IMR-90 (cell line): ENCODE data around the gene COPZ1. TPM values are rescaled to one million over a fixed set of nuclear protein-coding genes. Genes with fewer than 3 reads are reported as not detected.

ENCODE experiments used
- ATAC-seq: fragments of 200-7000 bp; cut with Tn5 transposase; 2 replicates; pipeline ENCODE4 v1.9.1; 2020; ENCODE audit warnings: low read depth, mild to moderate bottlenecking, moderate library complexity
- BruUV-seq: library from RNA; stranded (reverse); fragments of 400-500 nt; replicated peaks from 2 replicates; lab custom pipeline; 2021; lab: Mats Ljungman, UMichigan
- CTCF ChIA-PET: fragments of 300-600 bp; formaldehyde crosslinking; extraction: SDS; loops from one replicate; lab custom pipeline; 2021; ENCODE audit warnings: antibody characterized with exemption; lab: Yijun Ruan, JAX
- POLR2A ChIA-PET: fragments of 300-600 bp; sonication (Branson Sonifier 250); formaldehyde crosslinking; loops from one replicate; lab custom pipeline; 2022; ENCODE audit warnings: antibody characterized with exemption; ENCODE audit not compliant: unreplicated experiment; lab: Charles Lee
- DNase-seq: peaks from one replicate; pipeline ENCODE4 v3.0.0; 2013
- H2AFZ ChIP-seq: replicated peaks from 2 replicates; pipeline ENCODE3; 2013; ENCODE audit warnings: low read length, mild to moderate bottlenecking; ENCODE audit not compliant: poor library complexity
- H2AK5ac ChIP-seq: 2 replicates; pipeline ENCODE4 v1.6.1; 2013; ENCODE audit warnings: low read depth, low read length, inconsistent platforms
- H2AK9ac ChIP-seq: replicated peaks from 2 replicates; pipeline ENCODE3; 2013; ENCODE audit warnings: mild to moderate bottlenecking, low read depth, low read length, moderate library complexity; ENCODE audit not compliant: poor library complexity
- H2BK120ac ChIP-seq: 2 replicates; pipeline ENCODE4 v1.6.1; 2013; ENCODE audit warnings: low read depth, low read length, inconsistent platforms
- H2BK15ac ChIP-seq: 3 replicates; pipeline ENCODE4 v1.6.1; 2013; ENCODE audit warnings: low read depth, low read length, inconsistent platforms
- H2BK20ac ChIP-seq: 2 replicates; pipeline ENCODE4 v1.6.1; 2013; ENCODE audit warnings: low read depth, mild to moderate bottlenecking, inconsistent platforms, low read length, moderate library complexity
- H2BK5ac ChIP-seq: 2 replicates; pipeline ENCODE4 v1.6.1; 2013; ENCODE audit warnings: mild to moderate bottlenecking, low read depth, low read length, inconsistent platforms; ENCODE audit not compliant: poor library complexity, severe bottlenecking
- H3K14ac ChIP-seq: replicated peaks from 2 replicates; pipeline ENCODE4 v1.6.1; 2013; ENCODE audit warnings: low read depth, low read length, inconsistent platforms
- H3K18ac ChIP-seq: 2 replicates; pipeline ENCODE4 v1.6.1; 2013; ENCODE audit warnings: low read depth, low read length, control low read depth
- H3K23ac ChIP-seq: 2 replicates; pipeline ENCODE4 v1.6.1; 2013; ENCODE audit warnings: low read depth, low read length, inconsistent platforms
- H3K27ac ChIP-seq: 2 replicates; pipeline ENCODE4 v1.5.1; 2013; ENCODE audit warnings: mild to moderate bottlenecking, control low read depth, low read length; ENCODE audit not compliant: insufficient read depth
- H3K27me3 ChIP-seq: 2 replicates; pipeline ENCODE4 v1.6.1; 2013; ENCODE audit warnings: low read length; ENCODE audit not compliant: control insufficient read depth, insufficient read depth
- H3K36me3 ChIP-seq: 2 replicates; pipeline ENCODE4 v1.6.1; 2013; ENCODE audit warnings: low read length, mixed read lengths; ENCODE audit not compliant: control insufficient read depth, insufficient read depth
- H3K4ac ChIP-seq: 2 replicates; pipeline ENCODE4 v1.6.1; 2013; ENCODE audit warnings: low read depth, low read length, inconsistent platforms
- H3K4me1 ChIP-seq: 2 replicates; pipeline ENCODE4 v1.6.1; 2013; ENCODE audit warnings: low read length, mixed read lengths; ENCODE audit not compliant: control insufficient read depth, insufficient read depth
- H3K4me2 ChIP-seq: 2 replicates; pipeline ENCODE4 v1.6.1; 2013; ENCODE audit warnings: low read depth, mild to moderate bottlenecking, control low read depth, low read length, moderate library complexity
- H3K4me3 ChIP-seq: 2 replicates; pipeline ENCODE4 v1.5.1; 2013; ENCODE audit warnings: low read depth, mild to moderate bottlenecking, control low read depth, low read length, moderate library complexity; ENCODE audit not compliant: insufficient read depth
- H3K56ac ChIP-seq: 2 replicates; pipeline ENCODE4 v1.6.1; 2013; ENCODE audit warnings: low read length, inconsistent platforms; ENCODE audit not compliant: insufficient read depth; ENCODE audit errors: extremely low read depth
- H3K79me1 ChIP-seq, 2 experiments: 2 replicates each; pipeline ENCODE4 v1.6.1; 2013; ENCODE audit warnings: low read length in 2 of 2, inconsistent platforms in 1 of 2, low read depth in 1 of 2
- H3K9ac ChIP-seq: 2 replicates; pipeline ENCODE4 v1.6.1; 2013; ENCODE audit warnings: low read depth, low read length, control low read depth
- H3K9me1 ChIP-seq: 2 replicates; pipeline ENCODE4 v1.6.1; 2013; ENCODE audit warnings: low read length, inconsistent platforms; ENCODE audit not compliant: insufficient read depth
- H3K9me3 ChIP-seq: 2 replicates; pipeline ENCODE4 v1.6.1; 2013; ENCODE audit warnings: low read length; ENCODE audit not compliant: control insufficient read depth, insufficient read depth
- H4K20me1 ChIP-seq: 2 replicates; pipeline ENCODE4 v1.6.1; 2013; ENCODE audit warnings: low read length, inconsistent platforms; ENCODE audit not compliant: insufficient read depth
- H4K5ac ChIP-seq: 2 replicates; pipeline ENCODE4 v1.6.1; 2013; ENCODE audit warnings: mild to moderate bottlenecking, low read depth, low read length, control low read depth
- H4K8ac ChIP-seq, 2 experiments: 2 replicates each; pipeline ENCODE4 v1.6.1; 2013; ENCODE audit warnings: low read depth in 2 of 2, low read length in 2 of 2, control low read depth in 1 of 2, inconsistent platforms in 1 of 2
- H4K91ac ChIP-seq: 2 replicates; pipeline ENCODE4 v1.6.1; 2013; ENCODE audit warnings: low read depth, low read length, inconsistent platforms; ENCODE audit not compliant: insufficient read depth
- RAD21 ChIP-seq: IDR thresholded peaks from 2 replicates; pipeline ENCODE4 v1.6.1; 2012; ENCODE audit warnings: low read length, improper control_type of control experiment
- RFX5 ChIP-seq: IDR thresholded peaks from 2 replicates; pipeline ENCODE4 v1.8.0; 2012; ENCODE audit warnings: low read depth, mild to moderate bottlenecking, low read length, moderate library complexity
- SMC3 ChIP-seq: fragments of 150-350 bp; IDR thresholded peaks from 2 replicates; pipeline ENCODE4 v1.6.1; 2016; ENCODE audit warnings: low read depth, mild to moderate bottlenecking, antibody characterized with exemption, low read length, moderate library complexity
- WGBS, 2 experiments: methylation state at CpG; one replicate each; pipeline versions ENCODE4 v1.1.5 to v1.1.7; 2013; ENCODE audit warnings: missing lambda C conversion rate in 2 of 2; ENCODE audit not compliant: insufficient read length in 1 of 2; ENCODE audit errors: extremely low coverage in 2 of 2; 5-methylcytosine and 5-hydroxymethylcytosine counted together
- dilution Hi-C: fragments of 300-500 bp; cut with HindIII; formaldehyde crosslinking; loops from one replicate; pipeline ENCODE4 v1.14.3; 2018; ENCODE audit warnings: low sequenced_read_pairs; ENCODE audit not compliant: unreplicated experiment
- in situ Hi-C: fragments of 300-500 bp; cut with MboI; formaldehyde crosslinking; loops from 3 replicates; pipeline ENCODE4 v1.14.3; 2019; ENCODE audit warnings: low sequenced_read_pairs, inconsistent platforms, mixed read lengths
- intact Hi-C: fragments of 100-400 bp; cut with micrococcal nuclease; formaldehyde crosslinking; loops from 2 replicates; pipeline ENCODE4 v1.10.0; 2022
- polyA plus RNA-seq, 3 experiments: library from polyadenylated mRNA; depleted of rRNA; stranded (reverse); fragments of >200 nt; gene quantifications; 2 replicates each; pipeline ENCODE4 v1.2.3, GENCODE V29; 2012; ENCODE audit warnings: low replicate concordance in 1 of 3
- total RNA-seq: library from RNA; depleted of rRNA; stranded (reverse); fragments of >200 nt; gene quantifications from 2 replicates; pipeline ENCODE4 v1.2.3, GENCODE V29; 2012
- TF ChIP-seq, protein P1 (sequence below): conservative IDR thresholded peaks from 2 replicates; pipeline ENCODE4 v1.5.1; 2012; ENCODE audit warnings: mild to moderate bottlenecking, low read depth, low read length, improper control_type of control experiment

COPZ1 gene
- total and polyA plus RNA-seq, 2 of the 4 experiments (the other 2 are of a cell fraction) = 187 to 382 TPM

DNA sequence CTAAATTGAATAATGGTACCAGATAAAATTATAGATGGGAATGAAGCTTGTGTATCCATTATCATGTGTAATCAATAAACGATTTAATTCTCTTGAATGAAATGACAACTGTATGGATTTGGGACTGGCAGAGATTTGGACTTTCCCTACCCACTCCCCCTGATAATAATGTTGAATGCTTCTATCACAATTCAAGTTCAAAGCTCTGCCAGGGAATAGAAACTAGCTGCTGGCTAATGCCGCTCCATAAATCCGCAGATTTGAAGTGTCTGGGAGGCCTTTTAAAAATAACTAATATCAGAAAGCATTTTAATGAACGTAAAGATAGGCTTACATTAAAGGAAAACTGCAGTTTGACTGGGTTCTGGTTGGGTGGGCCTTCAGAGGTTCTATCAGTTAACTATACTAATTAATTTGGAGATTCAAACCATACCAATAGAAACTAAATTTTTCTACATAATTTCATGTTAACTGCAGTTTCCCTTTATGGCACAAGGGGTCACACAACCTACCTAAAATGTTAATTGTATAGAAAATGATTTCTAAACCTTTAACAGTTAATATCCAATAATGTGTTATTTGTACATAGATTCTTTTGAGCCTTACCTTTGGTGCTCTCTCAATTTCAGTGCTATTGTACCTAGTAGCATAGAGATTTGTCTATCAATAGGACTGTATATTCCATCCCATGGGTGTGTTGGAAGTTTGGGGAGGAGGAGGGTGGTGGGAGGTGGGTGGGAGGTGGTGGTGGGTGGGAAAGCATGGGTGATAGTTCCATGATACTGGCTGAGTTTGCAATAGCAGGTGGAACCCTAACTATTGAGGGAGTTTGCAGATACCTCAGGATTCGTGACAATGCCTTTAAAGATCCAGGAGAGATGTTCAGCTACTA is 39.5 kb upstream of the COPZ1 start:
- no peak overlapping the region for H2AK5ac ChIP-seq
- H3K27ac ChIP-seq = no peak overlapping the region
- H3K9me1 ChIP-seq = no peaks in the 10 kb centered on the region
- H4K5ac ChIP-seq = no peak overlapping the region
- H3K79me1 ChIP-seq = peaks cover 12 to 35% of the 10 kb centered on the region in 2 experiments
- POLR2A ChIA-PET = no interaction called here
- H4K91ac ChIP-seq = no peak overlapping the region
- peaks cover 86% of the 10 kb centered on the region for H4K20me1 ChIP-seq
- peak overlapping the region; percentile 55; the same call in 1 of the 2 replicates for H3K9ac ChIP-seq
- H3K14ac ChIP-seq = no peak overlapping the region
- no peak for DNase-seq
- in situ Hi-C loops = no loop called here
- H4K8ac ChIP-seq = no peak overlapping the region
- intact Hi-C loops = loop anchor here (1.0 to 5.0 kb wide), 2 partner anchors 33 to 83 kb away; no protein-coding TSS in a partner anchor
- no peak overlapping the region for H2BK15ac ChIP-seq
- no peaks in the 10 kb centered on the region for H3K9me3 ChIP-seq
- H2BK5ac ChIP-seq = no peak overlapping the region
- no peak overlapping the region for H3K56ac ChIP-seq
- H2AK9ac ChIP-seq = no peak overlapping the region
- no TSS peak for BruUV-seq
- no peak overlapping the region for H3K4me2 ChIP-seq
- peak overlapping the region; percentile 7; the same call in 1 of the 2 replicates for H3K23ac ChIP-seq
- H3K27me3 ChIP-seq = no peaks in the 10 kb centered on the region
- H3K4me1 ChIP-seq = no peaks in the 10 kb centered on the region
- no peak overlapping the region for H3K4me3 ChIP-seq
- no peak overlapping the region for H3K18ac ChIP-seq
- CTCF ChIA-PET = interaction anchor here (0.6 to 0.9 kb wide), 3 partner anchors 39 to 66 kb away, joined by 3 to 4 read pairs (median 4); partner anchors contain the start of gene COPZ1
- ATAC-seq = no peak
- dilution Hi-C loops = no loop called here
- H3K4ac ChIP-seq = no peak overlapping the region
- no peak overlapping the region for H2AFZ ChIP-seq
- 100% methylated on average over 1 of the region's 5 CpGs; no CpG with 5 or more reads in 1 of the 2 experiments for WGBS, 2 experiments
- TF ChIP-seq RAD21 = peak; percentile 29
- peak; percentile 40 for TF ChIP-seq SMC3
- TF ChIP-seq, protein P1, sequence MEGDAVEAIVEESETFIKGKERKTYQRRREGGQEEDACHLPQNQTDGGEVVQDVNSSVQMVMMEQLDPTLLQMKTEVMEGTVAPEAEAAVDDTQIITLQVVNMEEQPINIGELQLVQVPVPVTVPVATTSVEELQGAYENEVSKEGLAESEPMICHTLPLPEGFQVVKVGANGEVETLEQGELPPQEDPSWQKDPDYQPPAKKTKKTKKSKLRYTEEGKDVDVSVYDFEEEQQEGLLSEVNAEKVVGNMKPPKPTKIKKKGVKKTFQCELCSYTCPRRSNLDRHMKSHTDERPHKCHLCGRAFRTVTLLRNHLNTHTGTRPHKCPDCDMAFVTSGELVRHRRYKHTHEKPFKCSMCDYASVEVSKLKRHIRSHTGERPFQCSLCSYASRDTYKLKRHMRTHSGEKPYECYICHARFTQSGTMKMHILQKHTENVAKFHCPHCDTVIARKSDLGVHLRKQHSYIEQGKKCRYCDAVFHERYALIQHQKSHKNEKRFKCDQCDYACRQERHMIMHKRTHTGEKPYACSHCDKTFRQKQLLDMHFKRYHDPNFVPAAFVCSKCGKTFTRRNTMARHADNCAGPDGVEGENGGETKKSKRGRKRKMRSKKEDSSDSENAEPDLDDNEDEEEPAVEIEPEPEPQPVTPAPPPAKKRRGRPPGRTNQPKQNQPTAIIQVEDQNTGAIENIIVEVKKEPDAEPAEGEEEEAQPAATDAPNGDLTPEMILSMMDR = peak; percentile 41
- TF ChIP-seq RFX5 = no peak
- H3K36me3 ChIP-seq = peaks cover 42% of the 10 kb centered on the region
- no peak overlapping the region for H2BK20ac ChIP-seq
- no peak overlapping the region for H2BK120ac ChIP-seq
